RWPE2 (cell line): Measurements from ENCODE around the gene ITGAD.

ENCODE experiments used
- ATAC-seq: fragments of 200-7000 bp; cut with Tn5 transposase; 3 replicates; pipeline ENCODE4 v1.9.1; 2021; ENCODE audit warnings: low read depth
- DNase-seq: peaks from one replicate; pipeline ENCODE4 v3.0.0-alpha.2; 2020; ENCODE audit warnings: low spot score
- H3K27ac ChIP-seq: fragments of 450-650 bp; 2 replicates; pipeline ENCODE4 v1.5.1; 2017; ENCODE audit warnings: mild to moderate bottlenecking; ENCODE audit not compliant: poor library complexity, severe bottlenecking
- H3K27me3 ChIP-seq: fragments of 250-450 bp; sonication (Bioruptor Pico); 2 replicates; pipeline ENCODE4 v1.5.1; 2021; ENCODE audit warnings: mild to moderate bottlenecking, moderate library complexity; ENCODE audit not compliant: insufficient read depth, poor library complexity, severe bottlenecking
- H3K36me3 ChIP-seq: fragments of 250-450 bp; sonication (Bioruptor Pico); 2 replicates; pipeline ENCODE4 v1.5.1; 2020; ENCODE audit warnings: low read depth, mild to moderate bottlenecking, moderate library complexity
- H3K4me1 ChIP-seq: fragments of 250-450 bp; sonication (Bioruptor Pico); 2 replicates; pipeline ENCODE4 v1.5.1; 2021; ENCODE audit warnings: mild to moderate bottlenecking, moderate library complexity; ENCODE audit not compliant: insufficient read depth, poor library complexity, severe bottlenecking
- H3K4me3 ChIP-seq: fragments of 250-450 bp; sonication (Bioruptor Pico); 2 replicates; pipeline ENCODE4 v1.5.1; 2021; ENCODE audit warnings: mild to moderate bottlenecking, moderate library complexity; ENCODE audit not compliant: severe bottlenecking
- H3K9me3 ChIP-seq: fragments of 250-450 bp; sonication (Bioruptor Pico); 2 replicates; pipeline ENCODE4 v1.5.1; 2021; ENCODE audit warnings: mild to moderate bottlenecking, moderate library complexity; ENCODE audit not compliant: severe bottlenecking
- CTCF ChIP-seq: fragments of 450-650 bp; IDR thresholded peaks from one replicate; pipeline ENCODE4 v1.5.1; 2017; ENCODE audit warnings: mild to moderate bottlenecking, moderate library complexity; ENCODE audit not compliant: poor library complexity, severe bottlenecking

Gene ITGAD

GRCh38 chr16:31474173-31474714 is 81.1 kb downstream of the ITGAD start:
- no peak overlapping the region for H3K27ac ChIP-seq
- peaks cover 47% of the 10 kb centered on the region for H3K36me3 ChIP-seq
- TF ChIP-seq CTCF = no peak
- no peaks in the 10 kb centered on the region for H3K27me3 ChIP-seq
- DNase-seq = no peak
- ATAC-seq = no peak
- no peak overlapping the region for H3K4me3 ChIP-seq
- H3K4me1 ChIP-seq = peaks cover 9% of the 10 kb centered on the region
- no peaks in the 10 kb centered on the region for H3K9me3 ChIP-seq

- no peaks in the 10 kb centered on the region for H3K27me3 ChIP-seq
- H3K4me1 ChIP-seq = peaks cover 9% of the 10 kb centered on the region
- H3K9me3 ChIP-seq = no peaks in the 10 kb centered on the region
- no peak overlapping the region for H3K4me3 ChIP-seq
- no peak overlapping the region for H3K27ac ChIP-seq
- no peak for TF ChIP-seq CTCF
- DNase-seq = no peak
- peaks cover 47% of the 10 kb centered on the region for H3K36me3 ChIP-seq
- ATAC-seq = no peak
These were observed 81.9 kb downstream of the ITGAD start for GRCh38 chr16:31474773-31475738.

GRCh38 chr16:31475946-31476302 is 82.8 kb downstream of the ITGAD start:
- peaks cover 7% of the 10 kb centered on the region for H3K4me1 ChIP-seq
- DNase-seq (no peak), ATAC-seq (no peak)
- no peak for TF ChIP-seq CTCF
- H3K9me3 ChIP-seq = no peaks in the 10 kb centered on the region
- no peaks in the 10 kb centered on the region for H3K27me3 ChIP-seq
- peaks cover 47% of the 10 kb centered on the region for H3K36me3 ChIP-seq
- no peak overlapping the region for H3K27ac ChIP-seq
- H3K4me3 ChIP-seq = no peak overlapping the region
